Cardiac fibroblast (primary cell): ENCODE measurements around the gene PSEN2.

Experiments
- DNase-seq, 2 donors: peaks; one replicate each; pipeline versions ENCODE4 v3.0.0 to v3.0.0-alpha.2; 2010; ENCODE audit warnings: low read depth in 2 of 2
- H3K4me3 ChIP-seq, 2 donors: replicated peaks in 1 of 2; 1 replicate in 1 of 2; 2 replicates in 1 of 2; pipeline ENCODE4 v1.5.1; 2011; ENCODE audit warnings: low read depth in 2 of 2, low read length in 2 of 2, mild to moderate bottlenecking in 2 of 2, moderate library complexity in 1 of 2
- TF ChIP-seq, protein P1 (sequence below): IDR thresholded peaks from one replicate; pipeline ENCODE4 v1.5.1; 2011; ENCODE audit warnings: low read depth, mild to moderate bottlenecking, low read length, inconsistent platforms

PSEN2 gene

GRCh38 chr1:226886122-226886901 is 15.9 kb downstream of the PSEN2 start:
- DNase-seq: no peak
- TF ChIP-seq, protein P1, sequence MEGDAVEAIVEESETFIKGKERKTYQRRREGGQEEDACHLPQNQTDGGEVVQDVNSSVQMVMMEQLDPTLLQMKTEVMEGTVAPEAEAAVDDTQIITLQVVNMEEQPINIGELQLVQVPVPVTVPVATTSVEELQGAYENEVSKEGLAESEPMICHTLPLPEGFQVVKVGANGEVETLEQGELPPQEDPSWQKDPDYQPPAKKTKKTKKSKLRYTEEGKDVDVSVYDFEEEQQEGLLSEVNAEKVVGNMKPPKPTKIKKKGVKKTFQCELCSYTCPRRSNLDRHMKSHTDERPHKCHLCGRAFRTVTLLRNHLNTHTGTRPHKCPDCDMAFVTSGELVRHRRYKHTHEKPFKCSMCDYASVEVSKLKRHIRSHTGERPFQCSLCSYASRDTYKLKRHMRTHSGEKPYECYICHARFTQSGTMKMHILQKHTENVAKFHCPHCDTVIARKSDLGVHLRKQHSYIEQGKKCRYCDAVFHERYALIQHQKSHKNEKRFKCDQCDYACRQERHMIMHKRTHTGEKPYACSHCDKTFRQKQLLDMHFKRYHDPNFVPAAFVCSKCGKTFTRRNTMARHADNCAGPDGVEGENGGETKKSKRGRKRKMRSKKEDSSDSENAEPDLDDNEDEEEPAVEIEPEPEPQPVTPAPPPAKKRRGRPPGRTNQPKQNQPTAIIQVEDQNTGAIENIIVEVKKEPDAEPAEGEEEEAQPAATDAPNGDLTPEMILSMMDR: no peak
- no peak overlapping the region for H3K4me3 ChIP-seq

GRCh38 chr1:226887006-226887405 is 16.6 kb downstream of the PSEN2 start:
- TF ChIP-seq, protein P1: no peak
- no peak for DNase-seq
- no peak overlapping the region for H3K4me3 ChIP-seq

DNA sequence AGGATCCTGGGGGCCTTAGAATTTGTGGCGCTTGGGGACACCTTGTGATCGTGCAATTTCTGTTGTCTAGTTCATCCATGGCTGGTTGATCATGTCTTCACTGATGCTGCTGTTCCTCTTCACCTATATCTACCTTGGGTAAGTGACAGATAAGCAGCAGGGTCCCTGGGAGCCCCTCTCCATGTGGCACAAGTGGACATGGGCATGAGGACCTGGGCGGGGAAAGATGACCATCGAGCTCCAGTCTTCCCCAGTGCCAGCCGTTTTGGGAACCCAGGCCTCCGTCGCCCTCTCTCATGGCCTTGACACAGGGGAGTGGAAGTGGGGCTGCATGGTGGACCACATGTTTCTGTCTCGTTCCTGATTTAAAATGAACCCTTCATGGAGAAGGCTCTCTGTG is 17.6 kb downstream of the PSEN2 start:
- TF ChIP-seq, protein P1: no peak
- DNase-seq: no peak
- no peak overlapping the region for H3K4me3 ChIP-seq

DNA sequence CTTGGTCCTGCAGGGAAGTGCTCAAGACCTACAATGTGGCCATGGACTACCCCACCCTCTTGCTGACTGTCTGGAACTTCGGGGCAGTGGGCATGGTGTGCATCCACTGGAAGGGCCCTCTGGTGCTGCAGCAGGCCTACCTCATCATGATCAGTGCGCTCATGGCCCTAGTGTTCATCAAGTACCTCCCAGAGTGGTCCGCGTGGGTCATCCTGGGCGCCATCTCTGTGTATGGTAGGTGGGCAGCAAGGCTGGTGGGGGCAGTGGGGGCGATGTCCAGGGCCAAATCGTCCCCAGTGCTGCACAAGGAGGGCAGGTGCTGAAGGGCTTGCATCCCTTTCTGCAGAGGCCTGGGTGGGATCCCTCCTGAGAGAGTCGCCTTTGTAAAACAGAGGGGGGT is 18.4 kb downstream of the PSEN2 start:
- TF ChIP-seq, protein P1: no peak
- H3K4me3 ChIP-seq: no peak overlapping the region
- DNase-seq: no peak

DNA sequence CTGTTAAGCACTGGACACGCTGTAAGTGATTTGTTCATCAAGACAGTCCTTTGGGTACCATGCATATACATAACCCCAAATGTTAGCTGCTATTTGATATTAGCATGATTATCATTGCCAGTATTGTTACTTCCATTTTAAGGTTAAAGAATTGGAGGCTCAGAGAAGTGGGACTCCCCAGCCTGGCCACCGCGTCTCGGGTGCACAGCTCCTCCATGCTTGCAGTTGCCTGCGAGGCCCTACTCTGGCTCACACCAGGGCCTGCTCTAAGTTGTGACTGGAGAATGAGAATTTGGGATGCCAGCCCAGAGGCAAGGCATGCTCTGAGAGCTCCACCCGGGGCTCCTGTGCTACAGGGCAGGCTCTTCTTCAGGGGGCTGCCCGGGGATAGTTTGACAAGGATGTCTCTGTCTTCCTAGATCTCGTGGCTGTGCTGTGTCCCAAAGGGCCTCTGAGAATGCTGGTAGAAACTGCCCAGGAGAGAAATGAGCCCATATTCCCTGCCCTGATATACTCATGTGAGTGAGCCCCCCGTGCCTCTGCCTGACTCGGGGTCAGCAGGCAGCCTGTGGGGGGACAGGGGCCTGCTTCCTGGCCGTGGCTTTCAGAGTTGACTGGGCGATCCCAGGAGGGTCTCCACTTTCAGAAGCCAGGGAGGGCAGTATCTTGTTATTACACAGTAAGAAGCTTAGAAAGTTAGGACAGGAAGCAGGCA is 19.4 kb downstream of the PSEN2 start:
- TF ChIP-seq, protein P1: no peak
- no peak overlapping the region for H3K4me3 ChIP-seq
- no peak for DNase-seq

- no peak for DNase-seq
- no peak overlapping the region for H3K4me3 ChIP-seq
- TF ChIP-seq, protein P1: no peak
Measured at GRCh38 chr1:226890331-226891108, 20.1 kb downstream of the PSEN2 start.
